HG03469 (cell line): ENCODE data around the gene CRACDL.
"Not testable (repeated sequence)": the region's sequence is repeated elsewhere in the genome, so short reads cannot be mapped to it uniquely, and the experiment has no call there.

Experiments used
- ATAC-seq: cut with Tn5 transposase; IDR thresholded peaks from one replicate; pipeline ENCODE4 v1.9.1; 2021; ENCODE audit warnings: mild to moderate bottlenecking, moderate library complexity, moderate number of reproducible peaks; ENCODE audit not compliant: unreplicated experiment

Gene CRACDL

DNA sequence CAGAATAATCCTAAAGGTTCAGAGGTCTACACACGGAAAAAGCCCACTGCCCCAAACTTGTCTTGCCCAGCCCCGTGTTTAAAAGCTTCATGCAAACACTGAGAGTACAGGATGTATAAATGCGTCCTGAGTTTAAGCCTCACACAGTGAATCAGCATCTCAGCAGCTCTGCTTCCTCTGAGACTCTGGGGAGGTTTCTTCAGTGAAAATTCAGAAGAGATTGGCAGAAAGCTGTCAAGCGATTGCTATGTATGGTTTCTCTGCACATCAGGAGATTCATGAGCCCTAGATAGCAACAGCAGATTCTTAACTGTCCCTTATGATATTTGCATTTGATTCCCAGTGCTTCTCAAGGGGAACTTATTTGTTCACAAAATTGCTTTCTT, 27.1 kb downstream of the CRACDL start:
- ATAC-seq = no peak

DNA sequence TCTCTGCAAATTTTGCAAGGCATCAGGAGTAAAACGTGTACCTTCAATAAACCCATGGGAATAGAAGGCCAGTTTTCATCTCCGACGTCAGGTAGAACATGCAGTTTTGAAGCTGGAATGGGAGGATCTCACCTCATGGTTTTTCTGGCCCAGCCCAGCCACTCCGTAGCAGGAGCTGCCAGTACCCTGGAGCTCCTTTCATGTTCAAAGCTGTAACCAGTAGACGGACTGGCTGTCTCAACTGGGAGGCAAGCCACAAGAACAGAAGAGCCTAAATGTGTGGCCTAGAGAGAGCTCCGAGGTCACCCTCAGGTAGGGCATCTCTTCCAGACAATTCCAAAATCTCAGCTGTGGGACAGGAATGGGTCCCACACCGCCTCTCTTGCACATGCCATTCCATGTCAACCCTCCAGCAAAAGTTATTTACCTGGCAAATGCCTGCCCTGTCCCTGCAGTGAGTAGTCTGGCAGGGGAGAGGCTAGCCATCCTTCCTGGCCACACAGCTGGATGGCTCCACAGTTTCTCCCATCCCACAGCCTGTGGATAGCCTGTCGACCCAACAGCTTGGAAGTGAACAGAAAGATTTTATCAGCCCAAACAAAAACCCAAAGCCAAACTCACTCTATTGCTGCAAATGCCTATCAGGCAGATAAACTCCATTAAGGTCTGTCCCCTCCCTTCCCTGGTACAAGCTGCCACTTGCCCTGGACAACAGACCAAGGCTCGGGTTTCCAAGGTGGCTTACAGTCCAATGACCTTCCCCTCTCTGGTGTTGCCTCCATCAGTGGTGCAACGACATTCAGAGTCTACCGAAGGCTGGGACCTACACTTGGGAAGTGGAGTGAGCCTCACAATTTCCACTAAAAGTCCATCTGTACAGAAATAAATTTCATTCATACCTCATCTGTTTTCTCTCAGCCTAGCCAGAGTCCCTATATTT, 27.8 kb downstream of the CRACDL start:
- ATAC-seq = no peak

DNA sequence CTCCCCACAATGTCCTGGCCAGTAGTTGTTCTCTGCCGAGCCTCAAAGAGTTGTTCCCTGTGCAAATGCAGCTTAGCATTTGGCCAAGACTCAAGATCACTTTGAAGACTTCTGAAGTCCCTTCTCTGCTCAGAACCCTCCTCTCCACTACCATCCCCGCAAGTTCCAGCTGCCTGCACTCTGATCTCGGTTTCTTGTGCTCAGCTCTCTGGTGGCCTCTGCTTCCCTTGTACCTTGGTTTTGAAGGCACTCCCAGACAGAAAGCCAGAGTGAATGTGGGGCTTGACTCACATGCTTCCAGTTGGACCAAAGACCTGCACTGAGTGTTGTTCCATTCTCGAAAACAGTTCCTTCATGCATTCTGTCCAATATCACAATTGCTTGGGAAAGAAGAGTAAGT, 28.6 kb downstream of the CRACDL start:
- ATAC-seq = no peak

DNA sequence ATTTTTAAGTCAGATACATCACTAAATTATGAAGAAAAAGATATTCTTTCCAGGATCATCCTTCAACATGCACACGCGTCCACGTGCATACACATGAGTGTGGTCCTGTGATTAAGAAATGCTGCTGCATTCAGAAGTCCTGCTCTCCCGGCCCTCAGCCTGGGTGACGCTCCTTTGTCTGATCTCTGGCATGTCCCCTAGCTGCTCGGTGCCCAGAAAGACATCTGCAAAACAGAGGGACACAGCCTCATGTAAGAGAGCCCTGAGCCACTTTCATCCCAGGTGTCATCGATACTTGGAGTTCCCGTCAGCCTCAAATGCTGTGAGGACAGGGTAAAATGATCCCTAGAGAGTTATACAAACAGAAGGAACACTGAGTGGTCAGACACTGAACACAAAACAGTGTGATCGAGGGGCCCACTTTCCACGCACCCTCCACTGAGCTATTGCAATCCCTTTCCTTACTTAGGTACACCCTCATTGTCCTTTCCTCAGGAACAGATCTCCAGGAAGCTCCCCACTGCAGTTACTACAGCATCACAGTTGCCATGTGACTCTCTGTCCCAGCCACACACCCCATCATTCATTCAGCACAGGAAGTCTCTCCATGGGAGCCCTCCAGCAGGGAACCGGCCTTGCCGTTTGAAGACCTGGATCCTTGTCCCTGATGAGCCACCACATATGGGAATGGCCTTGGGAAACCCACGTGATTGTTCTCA, 32.1 kb downstream of the CRACDL start:
- ATAC-seq = no peak

DNA sequence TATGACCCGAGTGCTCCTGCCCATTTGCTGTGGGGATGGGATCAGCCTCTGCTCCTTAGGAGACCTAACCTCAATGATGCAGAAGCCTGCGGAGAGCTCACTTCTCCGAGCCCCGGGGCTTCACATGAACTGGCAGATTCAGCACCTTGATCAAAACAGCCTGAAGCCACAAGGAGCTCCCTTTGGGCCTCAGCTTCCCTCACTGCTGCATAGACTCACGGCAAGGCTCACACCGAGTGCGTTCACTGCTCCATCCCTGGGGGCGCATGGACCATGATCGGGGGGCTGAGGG, 33.0 kb downstream of the CRACDL start:
- no peak for ATAC-seq

DNA sequence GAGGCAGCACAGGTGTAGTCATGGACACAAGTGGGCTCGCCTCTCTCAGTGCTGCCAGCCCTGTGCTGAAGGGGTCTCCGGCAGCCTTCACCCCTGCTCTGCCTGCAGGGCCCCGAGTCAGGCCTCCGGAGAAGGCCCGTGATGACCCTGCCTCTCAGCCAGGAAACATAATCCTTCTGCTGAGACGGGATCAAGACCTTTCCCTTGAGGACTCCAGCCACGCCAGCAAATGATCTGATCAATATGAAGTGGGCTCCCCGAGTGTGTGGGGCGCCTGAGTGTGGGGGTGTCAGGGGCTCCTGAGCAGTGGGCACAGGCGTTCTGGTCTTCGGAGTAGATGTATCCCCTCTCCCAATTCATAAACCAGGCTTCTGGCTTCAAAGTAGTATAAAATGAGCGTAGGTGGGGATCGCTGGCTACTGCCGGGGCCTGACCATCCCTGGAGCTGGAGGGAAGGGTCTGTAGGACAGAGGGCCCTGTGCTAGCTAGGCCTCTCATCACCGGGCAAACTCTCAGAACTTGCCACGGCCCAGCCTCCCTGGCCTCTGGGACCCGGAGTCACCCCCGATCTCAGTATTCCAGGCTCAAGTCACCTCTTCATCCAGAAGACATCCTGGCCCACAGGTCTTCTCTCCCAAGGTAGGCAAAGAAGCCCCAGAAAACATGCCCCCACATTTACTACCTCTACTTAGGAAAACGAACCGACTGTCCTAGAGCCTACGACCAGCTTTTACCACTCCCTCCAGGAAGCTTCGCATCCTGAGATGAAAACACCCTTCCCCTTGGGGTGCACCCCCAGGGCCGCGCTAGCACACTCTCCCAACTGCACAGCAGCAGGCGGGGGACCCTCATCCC, 33.6 kb downstream of the CRACDL start:
- ATAC-seq = no peak

DNA sequence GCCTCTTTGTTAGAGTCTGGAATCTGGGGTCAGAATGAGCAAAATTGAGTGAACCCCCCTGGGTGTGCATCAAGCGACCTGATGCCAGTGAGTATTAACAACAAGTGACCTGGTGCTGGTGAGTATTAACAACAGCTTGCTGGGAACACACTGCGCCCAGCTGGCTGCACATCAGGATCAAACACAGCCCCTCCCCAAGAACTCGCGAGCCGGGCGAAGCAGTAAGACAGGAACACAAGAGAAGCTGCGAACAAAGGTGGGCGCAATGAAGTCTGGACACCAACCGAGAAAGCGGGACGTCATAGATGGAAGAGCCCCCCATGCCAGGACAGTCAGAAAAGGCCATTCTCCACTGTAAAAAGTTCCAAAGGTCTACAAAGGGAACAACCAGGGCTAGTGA, 34.3 kb downstream of the CRACDL start:
- ATAC-seq = no peak

DNA sequence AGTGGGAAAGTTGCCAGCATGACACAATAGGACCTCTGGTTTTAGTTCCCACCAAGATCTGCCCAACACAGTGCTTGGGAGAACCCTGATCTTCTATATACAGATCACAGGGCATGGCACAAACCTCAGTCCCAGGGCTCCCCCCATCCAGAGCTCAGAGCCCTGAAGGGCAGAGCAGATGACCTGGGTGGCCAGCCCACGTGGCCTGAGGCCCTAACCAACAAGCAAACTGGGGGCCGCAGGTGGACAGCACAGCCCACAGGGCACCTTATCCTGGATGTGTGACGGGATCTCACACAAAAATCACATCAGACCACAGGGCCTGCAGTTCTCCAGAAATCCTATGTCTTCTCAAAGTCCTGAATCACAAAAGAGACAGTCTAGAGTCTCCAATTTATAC, 34.7 kb downstream of the CRACDL start:
- no peak for ATAC-seq

DNA sequence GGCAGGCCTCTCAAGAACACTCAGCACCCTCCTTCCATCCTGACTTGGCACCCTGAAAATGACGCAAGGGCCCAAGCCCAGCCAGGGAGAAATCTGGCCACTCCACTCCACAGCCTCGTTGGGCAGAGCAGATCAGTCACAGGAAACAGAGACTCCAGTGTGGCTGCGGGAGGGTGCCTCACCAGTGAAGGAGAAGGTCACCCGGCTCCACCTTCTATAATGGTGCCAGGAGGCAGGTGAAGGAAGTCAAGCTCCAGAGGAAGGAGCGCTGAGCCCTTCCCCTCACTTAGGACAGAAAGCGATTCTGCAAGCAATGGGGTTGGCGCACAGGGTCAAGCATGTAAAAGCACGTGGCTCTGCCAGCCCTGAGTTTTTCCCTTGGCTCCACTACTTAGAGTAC, 35.3 kb downstream of the CRACDL start:
- ATAC-seq = no peak

DNA sequence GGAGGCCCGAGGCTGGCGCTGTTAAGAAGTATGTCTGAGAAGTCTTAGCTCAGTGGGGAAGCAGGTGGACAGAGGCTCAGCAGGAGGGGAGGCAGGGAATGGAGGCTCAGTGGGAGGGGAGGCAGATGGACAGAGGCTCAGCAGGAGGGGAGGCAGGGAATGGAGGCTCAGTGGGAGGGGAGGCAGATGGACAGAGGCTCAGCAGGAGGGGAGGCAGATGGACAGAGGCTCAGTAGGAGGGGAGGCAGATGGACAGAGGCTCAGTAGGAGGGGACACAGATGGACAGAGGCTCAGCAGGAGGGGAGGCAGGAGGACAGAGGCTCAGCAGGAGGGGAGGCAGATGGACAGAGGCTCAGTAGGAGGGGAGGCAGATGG, 36.3 kb downstream of the CRACDL start:
- not testable (repeated sequence) for ATAC-seq

DNA sequence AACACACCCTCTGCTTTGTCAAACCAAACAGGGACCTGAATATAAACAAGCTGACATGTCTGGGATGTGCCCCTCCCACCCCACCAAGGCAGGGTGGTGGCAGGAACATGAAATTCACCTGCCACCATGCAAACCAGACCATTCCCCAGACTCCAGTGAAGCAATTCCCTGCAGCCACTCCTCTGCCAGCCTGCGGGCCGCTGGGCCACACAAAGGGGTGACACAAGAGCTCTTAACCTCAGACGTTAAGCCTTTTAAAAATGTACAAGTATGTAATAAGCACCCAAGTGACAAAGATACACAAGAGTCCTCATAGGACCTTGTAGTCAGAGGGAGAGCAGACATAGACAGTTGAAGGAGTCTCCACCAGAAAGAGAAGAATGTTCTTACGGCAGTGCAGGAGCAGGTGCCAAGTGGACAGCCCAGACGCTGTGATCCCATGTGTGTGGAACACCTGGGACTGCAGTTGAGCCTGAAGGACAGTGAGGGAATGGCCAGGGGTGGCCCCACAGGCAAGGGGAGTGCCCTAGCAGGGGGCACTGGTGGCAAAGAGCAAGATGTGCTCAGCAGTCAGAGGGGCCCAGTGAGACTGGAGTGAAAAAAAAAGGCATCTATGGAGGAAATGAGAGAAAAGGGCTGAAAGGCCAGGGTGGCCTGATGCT, 36.9 kb downstream of the CRACDL start:
- ATAC-seq = no peak

DNA sequence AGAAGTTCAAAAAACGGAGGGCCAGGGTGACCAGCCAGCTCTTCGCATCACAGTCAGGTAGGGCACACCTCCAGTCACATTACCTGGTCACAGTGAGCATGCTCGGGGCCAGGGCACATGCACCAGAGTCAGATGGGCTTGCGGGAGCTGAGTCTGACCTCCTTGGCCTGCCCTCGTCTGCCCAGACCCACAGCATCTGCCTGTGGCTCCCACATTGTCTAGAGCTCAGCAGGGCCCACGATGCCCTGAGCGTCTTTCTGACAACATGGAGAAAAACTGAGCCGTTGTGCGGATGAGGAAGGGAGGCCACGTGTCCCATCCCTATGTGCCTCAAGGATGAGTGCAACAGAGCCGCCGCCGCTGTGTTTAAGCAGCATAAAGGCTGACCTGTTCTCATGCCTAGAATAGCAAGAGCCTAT, 37.6 kb downstream of the CRACDL start:
- ATAC-seq = no peak

DNA sequence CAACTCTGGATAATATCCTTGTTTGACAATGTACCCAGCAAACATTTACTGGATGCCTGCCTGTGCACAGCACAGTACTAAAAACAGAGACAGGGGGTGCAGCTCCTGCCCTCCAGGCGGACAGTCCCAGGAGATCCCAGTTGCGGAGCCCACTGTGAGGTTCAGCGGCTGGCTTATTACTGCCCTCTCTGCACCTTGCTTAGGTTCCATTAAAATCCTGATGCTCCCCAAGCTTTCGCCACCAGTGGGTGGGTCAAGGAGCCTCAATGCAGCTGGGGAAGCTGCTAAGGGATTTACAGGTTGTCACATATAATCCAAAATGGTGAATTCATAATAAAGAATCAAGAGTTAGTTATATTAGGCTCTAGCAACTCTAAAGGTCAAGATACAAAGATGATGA, 38.3 kb downstream of the CRACDL start:
- ATAC-seq = no peak

DNA sequence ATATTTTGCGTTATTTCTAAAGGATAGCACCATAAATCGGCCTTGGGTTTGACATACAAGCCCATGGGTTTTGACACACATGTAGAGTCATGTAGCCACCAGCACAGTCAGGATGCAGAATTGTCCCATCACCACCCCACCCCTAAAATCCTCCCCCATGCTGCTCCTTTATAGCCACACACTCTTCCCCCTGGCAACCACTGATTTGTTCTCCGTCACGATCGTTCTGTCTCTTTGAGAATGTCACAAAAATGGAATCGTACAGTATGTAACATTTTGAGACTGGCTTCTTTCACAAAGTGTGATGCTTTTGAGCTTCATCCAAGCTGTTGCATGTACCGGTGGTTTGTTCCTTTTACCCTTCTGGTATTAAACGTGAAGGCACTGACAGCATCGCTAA, 39.1 kb downstream of the CRACDL start:
- ATAC-seq = no peak

DNA sequence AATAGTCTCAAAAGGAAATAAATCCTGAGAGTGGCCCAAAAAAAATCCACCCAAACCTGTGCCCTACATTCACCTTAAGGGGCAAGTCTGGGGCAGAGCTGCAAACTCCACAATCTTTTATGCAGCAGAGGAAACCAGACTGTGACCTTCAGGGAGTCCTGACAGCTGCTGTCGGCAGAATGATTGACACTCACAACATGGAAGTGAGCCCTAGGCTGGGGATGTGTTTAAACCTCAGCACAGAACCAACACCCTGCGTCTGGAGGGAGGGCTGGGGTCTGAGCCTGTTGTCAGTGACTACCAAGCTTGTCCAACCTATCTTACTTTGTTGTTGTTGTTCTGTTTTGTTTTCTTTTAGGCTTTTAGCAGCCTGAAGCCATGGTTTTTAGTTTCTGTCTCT, 39.6 kb downstream of the CRACDL start:
- no peak for ATAC-seq

DNA sequence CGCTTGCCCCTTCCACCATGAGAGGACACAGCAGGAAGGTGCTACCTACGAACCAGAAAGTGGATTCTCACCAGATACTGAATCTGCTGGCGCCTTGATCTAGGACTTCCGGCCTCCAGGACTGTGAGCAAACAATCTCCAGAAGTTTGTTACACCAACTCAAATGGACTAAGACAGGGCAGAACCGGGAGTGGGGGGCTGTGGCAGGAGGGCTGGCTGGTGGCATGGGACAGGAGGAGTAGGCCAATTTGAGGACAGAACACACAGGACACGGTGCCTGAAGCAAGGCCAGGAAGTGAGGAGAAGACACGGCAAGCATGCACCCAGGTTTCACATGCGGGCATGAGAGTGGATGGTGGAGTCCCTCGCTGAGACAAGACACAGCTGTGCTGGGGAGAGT, 40.1 kb downstream of the CRACDL start:
- no peak for ATAC-seq

DNA sequence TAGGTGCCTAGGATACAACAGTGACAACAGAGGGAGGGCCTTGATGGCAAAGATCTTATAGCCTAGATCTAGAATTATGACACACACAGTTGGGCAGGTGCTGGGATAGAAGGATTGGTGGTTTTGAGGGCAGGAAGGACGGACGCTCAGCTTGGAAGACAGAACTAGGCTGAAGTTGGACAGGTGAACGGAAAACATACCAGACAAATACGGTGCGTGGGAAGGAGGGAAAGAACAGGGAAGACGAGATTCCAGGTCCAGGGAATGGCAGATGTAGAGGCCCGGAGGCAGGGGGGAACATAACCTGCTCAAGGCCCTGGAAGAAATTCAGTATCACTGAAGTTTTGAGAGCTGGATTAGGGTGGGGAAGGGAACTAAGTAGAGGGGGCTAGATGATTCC, 40.8 kb downstream of the CRACDL start:
- no peak for ATAC-seq

DNA sequence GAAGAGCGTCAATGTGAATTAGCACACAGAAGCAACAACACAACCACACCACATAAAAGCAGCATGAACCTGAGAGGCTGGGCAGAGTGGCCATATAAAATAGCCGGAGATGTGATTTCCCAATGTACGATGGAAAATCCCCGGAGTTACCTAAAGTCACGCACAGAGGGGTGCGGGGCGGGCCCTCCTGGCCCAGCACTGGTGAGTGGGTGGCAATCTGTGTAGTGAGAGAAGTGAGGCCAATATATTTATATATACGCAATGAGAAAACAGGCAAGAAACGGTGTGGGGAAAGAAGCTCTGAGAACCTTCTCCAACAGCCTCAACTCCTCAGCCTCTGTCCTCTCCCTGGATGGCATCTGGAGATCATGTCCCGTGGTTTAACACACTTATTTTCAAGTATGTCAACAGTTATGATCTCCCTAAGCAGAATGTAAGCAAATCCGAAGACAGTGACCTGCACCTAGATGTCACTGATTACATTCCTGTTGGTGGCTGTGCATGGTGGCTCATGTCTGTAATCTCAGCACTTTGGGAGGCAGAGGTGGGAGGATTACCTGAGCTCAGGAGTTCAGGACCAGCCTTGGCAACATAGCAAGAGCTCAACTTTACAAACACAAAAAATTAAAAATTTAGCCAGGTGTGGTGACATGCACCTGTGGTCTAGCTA, 41.6 kb downstream of the CRACDL start:
- no peak for ATAC-seq

DNA sequence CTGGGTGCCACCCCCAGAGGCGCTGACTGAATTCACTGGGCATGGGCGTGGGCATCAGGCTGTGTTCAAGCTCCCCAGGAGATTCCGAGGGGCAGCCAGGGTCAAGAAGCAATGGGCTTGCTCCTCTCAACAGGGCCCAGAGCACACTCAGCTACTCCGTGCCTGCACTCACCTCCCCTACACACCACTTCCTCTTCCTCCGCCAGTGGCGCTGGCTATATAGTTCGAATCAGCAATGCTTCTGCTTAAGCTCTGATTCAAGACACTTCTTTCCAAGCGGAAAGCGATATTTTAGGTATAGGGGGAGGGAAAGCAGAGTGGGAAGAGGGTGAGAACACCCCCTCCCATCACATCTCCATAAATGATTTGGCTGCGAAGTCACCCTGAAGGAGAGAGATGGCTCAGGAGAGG, 42.1 kb downstream of the CRACDL start:
- no peak for ATAC-seq

DNA sequence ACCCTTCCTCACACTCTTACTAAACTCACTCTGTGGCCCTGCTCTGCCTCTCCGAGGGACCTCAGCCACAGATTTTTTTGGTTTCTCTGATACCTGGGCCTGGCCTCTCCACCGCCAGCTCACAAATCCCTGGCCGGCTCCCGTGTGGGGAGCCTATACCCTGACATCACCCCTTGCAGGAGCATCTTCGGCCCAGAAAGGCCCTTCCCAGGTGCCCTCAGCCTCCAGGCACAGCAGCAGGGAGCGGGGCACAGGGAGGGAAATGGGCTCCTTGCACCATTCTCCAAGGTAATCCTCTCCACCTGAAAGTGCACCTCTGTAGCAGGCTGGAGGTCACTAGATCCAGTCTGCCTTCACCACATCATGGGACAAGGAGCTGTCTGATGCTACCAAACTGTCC, 43.2 kb downstream of the CRACDL start:
- no peak for ATAC-seq

DNA sequence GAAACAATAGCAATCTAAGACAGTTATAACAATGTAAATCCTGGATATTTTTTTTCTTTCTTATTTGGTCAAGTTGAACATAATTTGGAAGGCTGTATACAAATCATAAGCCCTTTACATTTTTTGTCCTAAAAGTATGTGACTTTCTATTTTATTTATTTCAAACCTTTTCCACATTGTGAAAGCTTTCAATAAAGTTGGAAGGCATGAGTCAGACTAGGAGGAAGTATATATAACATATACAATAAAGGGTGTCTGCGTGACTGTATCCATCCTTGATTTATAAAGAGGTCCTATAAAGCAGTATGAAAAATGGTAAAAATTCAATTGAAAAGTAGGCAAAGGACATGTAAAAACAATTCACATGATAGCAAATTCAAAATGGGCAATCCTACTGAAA, 44.4 kb downstream of the CRACDL start:
- ATAC-seq = no peak
